Hematopoietic multipotent progenitor cell treated with erythropoietin and hydrocortisone succinate and interleukin-3 and kit ligand, for 6 days (in vitro differentiated cells): ENCODE measurements around the gene NAV1.

ENCODE experiments used
- DNase-seq: peaks from one replicate; pipeline ENCODE4 v3.0.0-alpha.2; 2015

NAV1 gene

GRCh38 chr1:201525193-201525778 lies 13.6 kb upstream of the NAV1 start:
- no peak for DNase-seq

DNA sequence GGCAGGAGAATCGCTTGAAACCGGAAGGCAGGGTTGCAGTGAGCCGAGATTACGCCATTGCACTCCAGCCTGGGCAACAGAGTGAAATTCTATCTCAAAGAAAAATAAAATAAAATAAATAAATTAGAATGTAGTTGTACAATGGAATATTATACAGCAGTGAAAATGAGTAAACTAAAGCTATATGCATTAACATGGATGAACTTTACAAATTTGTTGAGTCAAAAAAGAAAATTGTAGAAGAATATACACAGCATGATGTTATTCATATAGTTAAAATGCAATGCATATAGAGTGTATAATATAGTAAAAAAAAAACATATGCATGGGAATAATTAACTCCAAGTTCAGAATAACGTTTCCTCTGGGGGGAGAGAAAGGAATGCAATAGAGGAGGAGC lies 11.0 kb upstream of the NAV1 start:
- no peak for DNase-seq

GRCh38 chr1:201528631-201529252 lies 10.2 kb upstream of the NAV1 start:
- no peak for DNase-seq

- DNase-seq: peak; percentile 89
Observed at GRCh38 chr1:201530741-201531531, 8.0 kb upstream of the NAV1 start.

GRCh38 chr1:201531551-201532425 lies 7.1 kb upstream of the NAV1 start:
- no peak for DNase-seq

- DNase-seq: no peak
Observed at GRCh38 chr1:201533836-201534235, 5.1 kb upstream of the NAV1 start.

- DNase-seq: peak; percentile 25
Observed at GRCh38 chr1:201535046-201535918, 3.6 kb upstream of the NAV1 start.

GRCh38 chr1:201535919-201536245 lies 3.0 kb upstream of the NAV1 start:
- no peak for DNase-seq

- DNase-seq: no peak
Observed at GRCh38 chr1:201536558-201536957, 2.4 kb upstream of the NAV1 start.

- DNase-seq: no peak
Observed at GRCh38 chr1:201537028-201537427, 1.9 kb upstream of the NAV1 start.

DNA sequence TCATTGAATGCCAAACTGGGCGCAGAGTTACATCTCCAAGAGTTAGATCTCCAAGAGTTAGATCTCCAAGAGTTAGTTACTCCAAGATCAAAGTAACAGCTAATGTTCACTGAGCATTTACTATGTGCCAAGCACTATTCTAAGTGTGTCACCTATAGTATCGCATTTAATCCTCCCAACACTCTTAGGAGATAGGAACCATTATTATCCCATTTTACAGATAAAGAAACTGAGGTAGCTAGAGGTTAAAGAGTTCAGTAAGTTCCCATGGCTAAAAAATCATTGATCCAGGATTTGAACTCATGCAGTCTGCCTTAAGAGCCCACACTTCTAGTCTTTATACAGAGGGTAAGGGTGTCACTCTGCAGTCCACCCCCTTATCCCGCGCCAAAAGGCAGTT lies 1.5 kb upstream of the NAV1 start:
- no peak for DNase-seq

GRCh38 chr1:201537891-201538611 lies 876 bp upstream of the NAV1 start:
- no peak for DNase-seq

DNA sequence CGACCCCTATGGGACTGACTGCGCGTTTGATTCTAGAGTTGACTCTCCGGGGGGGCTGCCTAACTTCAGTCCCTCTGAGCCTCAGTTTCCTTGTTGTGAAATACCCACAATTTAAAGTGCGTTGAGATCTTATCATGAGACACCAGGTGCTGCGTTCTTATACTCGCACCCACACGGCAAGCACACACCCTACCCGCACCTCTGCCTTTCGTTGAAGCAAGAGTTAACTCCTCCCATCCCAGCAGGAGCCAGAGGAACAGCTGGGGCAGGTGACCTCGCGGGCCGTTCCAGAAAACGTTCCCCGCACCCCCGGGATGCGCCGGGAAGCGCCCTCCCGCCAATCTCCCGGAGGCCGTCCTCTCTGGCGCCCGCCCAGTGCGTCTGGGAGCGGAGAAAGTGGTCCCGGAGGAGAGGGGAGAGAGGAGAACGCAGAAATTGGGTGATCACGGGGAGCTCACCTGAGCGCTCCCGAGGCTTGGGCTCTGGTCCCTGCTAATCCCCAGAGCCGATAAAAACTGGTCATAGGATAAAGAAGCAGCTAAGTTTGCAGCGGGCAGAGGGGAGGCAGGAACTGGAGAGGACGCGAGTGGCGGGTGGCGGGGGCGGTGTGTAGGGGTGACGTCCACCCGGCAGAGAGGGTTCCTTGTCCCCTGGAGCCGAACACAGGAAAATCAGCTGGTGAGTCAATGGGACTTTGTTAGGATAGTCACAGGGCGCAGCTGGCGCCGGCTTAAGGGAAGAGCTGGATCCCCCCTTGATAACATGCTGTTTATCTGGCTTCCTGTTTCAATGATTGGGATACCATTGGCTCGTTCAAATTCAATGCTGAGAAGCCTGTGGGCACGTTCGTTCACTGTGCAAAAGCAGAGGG lies 869 bp downstream of the NAV1 start:
- DNase-seq: peak; percentile 53

DNA sequence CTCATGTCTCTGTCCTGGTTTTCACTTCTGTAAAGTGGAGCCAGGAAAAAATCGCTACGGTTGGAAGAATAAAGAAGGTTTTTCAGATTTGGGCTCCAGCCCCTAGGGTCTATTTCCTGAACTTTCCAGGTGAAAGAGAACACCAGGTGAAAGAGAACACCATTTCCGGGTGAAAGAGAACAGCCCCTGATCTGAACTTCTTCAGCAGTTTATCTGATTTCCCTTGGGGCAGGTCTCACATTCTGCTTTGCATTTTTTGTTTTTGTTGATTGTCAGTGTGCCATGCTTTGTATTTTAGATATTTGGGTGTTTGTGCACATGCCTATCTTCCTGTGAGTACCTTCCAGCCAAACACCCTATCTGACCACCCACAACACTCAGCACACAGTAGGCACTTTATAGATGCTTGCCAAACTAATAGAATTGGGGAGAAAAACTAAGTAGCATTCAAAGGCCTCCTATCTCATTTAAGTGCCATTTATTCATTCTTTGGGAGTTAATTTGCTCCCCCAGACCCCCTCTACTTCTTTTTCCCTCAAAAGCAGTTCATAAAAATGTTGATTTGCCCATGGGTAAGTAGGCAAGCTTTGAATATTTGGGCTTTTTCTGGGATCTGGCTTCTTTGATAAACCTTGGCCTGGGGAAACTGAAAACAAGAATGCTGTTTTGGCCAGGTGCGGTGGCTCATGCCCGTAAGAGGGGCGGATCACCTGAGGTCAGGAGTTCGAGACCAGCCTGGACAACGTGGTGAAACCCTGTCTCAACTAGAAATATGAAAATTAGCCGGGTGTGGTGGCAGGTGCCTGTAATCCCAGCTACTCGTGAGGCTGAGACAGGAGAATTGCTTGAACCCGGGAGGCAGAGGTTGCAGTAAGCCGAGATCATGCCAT lies 2.2 kb downstream of the NAV1 start:
- no peak for DNase-seq

GRCh38 chr1:201542309-201543035 lies 3.5 kb downstream of the NAV1 start:
- DNase-seq: no peak

GRCh38 chr1:201543871-201544642 lies 5.1 kb downstream of the NAV1 start:
- DNase-seq: no peak

GRCh38 chr1:201544710-201545109 lies 5.8 kb downstream of the NAV1 start:
- DNase-seq: no peak
